Nephron progenitor cell (in vitro differentiated cells): ENCODE results near the gene XRCC4.
A peak's percentile ranks its signal among the peaks of the same experiment; 100 is the strongest.

Source experiments
- DNase-seq: peaks from one replicate; pipeline ENCODE4 v3.0.0; 2021
- H3K27ac Mint-ChIP-seq: 2 replicates; pipeline ENCODE4 v1.8.0; 2021; ENCODE audit warnings: mild to moderate bottlenecking, moderate library complexity, mixed read lengths
- H3K27me3 Mint-ChIP-seq: 2 replicates; pipeline ENCODE4 v1.8.0; 2021; ENCODE audit warnings: mild to moderate bottlenecking, low read depth, mixed read lengths; ENCODE audit not compliant: poor library complexity
- H3K36me3 Mint-ChIP-seq: 2 replicates; pipeline ENCODE4 v1.8.0; 2021; ENCODE audit warnings: low read depth, mixed read lengths
- H3K4me1 Mint-ChIP-seq: 2 replicates; pipeline ENCODE4 v1.8.0; 2021; ENCODE audit warnings: mixed read lengths
- H3K4me3 Mint-ChIP-seq: 2 replicates; pipeline ENCODE4 v1.8.0; 2021; ENCODE audit warnings: mild to moderate bottlenecking, moderate library complexity, mixed read lengths
- H3K9me3 Mint-ChIP-seq: 2 replicates; pipeline ENCODE4 v1.8.0; 2021; ENCODE audit warnings: mild to moderate bottlenecking, moderate library complexity, mixed read lengths
- TF ChIP-seq, protein P1 (sequence below): fragments of 200-600 bp; sonication (generic); IDR thresholded peaks from 2 replicates; pipeline ENCODE4 v1.5.0; 2021; ENCODE audit warnings: antibody characterized with exemption

XRCC4 gene

DNA sequence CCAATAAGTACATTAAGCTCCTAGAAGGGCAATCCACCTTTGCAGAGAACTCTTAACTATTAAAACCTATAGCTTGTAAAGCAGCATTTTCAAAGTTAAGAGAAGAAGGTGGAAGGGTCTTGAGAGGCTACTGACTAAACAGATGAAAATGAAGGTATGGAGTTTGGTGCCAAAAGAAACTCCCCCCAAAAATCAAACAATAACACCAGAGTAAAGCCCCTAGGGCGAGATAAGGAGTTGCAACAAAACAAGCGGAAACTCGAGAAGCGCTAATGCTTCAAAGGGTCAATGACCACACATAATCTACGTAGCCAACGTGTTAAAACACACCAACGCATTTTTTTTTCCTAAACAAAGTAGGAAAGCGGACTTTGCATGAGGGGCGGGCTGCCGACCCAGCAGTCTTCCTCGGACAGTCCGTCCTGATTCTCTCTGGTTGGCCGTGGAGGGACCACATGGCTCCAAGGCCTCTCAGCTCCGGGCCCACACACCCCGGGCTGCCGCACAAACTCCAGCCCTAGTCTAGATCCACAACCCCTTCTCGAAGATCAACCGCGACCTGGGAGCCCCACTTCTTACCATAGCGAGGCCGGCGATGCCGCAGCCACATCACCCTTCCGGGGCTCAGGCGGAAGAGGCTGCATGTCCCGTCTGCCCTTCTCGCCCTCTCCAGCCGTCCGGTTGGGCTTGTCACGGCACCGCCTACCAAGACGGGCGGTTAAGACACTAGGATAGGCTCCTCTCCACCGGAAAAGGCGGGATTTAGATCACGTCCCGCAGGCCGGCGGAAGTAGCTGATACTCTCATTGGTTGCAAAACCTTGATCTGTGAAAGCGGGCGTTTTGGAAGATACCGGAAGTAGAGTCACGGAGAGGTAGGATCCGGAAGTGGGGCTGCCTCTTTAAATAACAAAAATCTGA lies at the start of gene XRCC4, which contains the start of gene TMEM167A:
XRCC4 (plus strand) TSS at position 806 of the 920 bp plus-strand sequence. CDS start 27,373 bp downstream, outside the sequence.
TMEM167A (minus strand) TSS at position 653 of the 920 bp plus-strand sequence; CDS start at position 582, 71 bp downstream.
- Mint-ChIP-seq H3K27ac (peak within 1 kb of the TSS; percentile 99), H3K36me3 (peaks cover 35% of the 10 kb centered on the region), H3K4me1 (peaks cover 32% of the 10 kb centered on the region), H3K4me3 (peak within 1 kb of the TSS; percentile 100), H3K27me3 (no peaks in the 10 kb centered on the region), H3K9me3 (no peaks in the 10 kb centered on the region)
- TF ChIP-seq, protein P1, sequence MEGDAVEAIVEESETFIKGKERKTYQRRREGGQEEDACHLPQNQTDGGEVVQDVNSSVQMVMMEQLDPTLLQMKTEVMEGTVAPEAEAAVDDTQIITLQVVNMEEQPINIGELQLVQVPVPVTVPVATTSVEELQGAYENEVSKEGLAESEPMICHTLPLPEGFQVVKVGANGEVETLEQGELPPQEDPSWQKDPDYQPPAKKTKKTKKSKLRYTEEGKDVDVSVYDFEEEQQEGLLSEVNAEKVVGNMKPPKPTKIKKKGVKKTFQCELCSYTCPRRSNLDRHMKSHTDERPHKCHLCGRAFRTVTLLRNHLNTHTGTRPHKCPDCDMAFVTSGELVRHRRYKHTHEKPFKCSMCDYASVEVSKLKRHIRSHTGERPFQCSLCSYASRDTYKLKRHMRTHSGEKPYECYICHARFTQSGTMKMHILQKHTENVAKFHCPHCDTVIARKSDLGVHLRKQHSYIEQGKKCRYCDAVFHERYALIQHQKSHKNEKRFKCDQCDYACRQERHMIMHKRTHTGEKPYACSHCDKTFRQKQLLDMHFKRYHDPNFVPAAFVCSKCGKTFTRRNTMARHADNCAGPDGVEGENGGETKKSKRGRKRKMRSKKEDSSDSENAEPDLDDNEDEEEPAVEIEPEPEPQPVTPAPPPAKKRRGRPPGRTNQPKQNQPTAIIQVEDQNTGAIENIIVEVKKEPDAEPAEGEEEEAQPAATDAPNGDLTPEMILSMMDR = no peak
- peak; percentile 89 for DNase-seq

DNA sequence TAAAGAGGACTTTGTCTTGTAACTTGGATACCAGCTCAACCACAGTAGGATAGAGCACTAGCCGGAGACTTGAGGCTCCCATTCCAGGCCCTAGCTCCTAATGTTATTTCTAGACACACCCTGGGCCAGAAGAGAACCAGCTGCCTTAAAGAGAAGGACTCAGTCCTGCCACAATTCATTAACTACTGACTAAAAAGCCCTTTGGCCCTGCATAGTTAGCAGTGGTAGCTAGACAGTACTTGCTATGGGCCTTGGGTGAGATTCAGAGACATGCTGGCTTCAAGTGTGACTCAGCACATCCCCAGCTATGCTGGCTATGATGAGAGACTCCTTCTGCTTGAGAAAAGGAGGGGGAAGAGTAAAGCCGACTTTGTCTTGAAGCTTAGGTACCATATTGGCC lies 47.4 kb upstream of the XRCC4 start:
- Mint-ChIP-seq H3K9me3 (no peaks in the 10 kb centered on the region), H3K27me3 (peaks cover 4% of the 10 kb centered on the region), H3K4me3 (no peak overlapping the region), H3K4me1 (peaks cover 31% of the 10 kb centered on the region), H3K36me3 (no peaks in the 10 kb centered on the region), H3K27ac (no peak overlapping the region)
- no peak for DNase-seq
- TF ChIP-seq, protein P1 = no peak

DNA sequence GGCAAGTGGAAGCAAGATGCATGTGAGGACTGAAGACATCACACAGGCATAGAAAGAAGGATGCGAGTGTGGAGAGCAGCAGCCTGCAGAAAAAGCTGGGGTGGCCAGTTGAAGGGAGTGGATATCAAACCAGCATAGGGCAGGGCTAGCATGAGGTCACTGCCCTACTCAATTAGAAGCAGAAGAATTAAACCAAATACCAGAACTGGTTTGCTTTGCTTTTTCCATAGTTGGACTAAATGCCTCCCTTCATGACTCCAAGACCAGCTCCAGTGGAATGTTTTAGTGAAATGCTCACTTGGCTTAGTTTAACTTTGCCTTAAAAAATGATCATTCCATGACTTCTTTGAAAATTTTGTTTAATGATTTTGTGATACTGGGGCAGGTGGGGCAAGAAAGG lies 46.0 kb upstream of the XRCC4 start:
- no peak overlapping the region for H3K4me3 Mint-ChIP-seq
- H3K27me3 Mint-ChIP-seq = peaks cover 7% of the 10 kb centered on the region
- TF ChIP-seq, protein P1 = no peak
- H3K4me1 Mint-ChIP-seq = peaks cover 35% of the 10 kb centered on the region
- H3K36me3 Mint-ChIP-seq = no peaks in the 10 kb centered on the region
- DNase-seq = no peak
- no peak overlapping the region for H3K27ac Mint-ChIP-seq
- H3K9me3 Mint-ChIP-seq = no peaks in the 10 kb centered on the region

DNA sequence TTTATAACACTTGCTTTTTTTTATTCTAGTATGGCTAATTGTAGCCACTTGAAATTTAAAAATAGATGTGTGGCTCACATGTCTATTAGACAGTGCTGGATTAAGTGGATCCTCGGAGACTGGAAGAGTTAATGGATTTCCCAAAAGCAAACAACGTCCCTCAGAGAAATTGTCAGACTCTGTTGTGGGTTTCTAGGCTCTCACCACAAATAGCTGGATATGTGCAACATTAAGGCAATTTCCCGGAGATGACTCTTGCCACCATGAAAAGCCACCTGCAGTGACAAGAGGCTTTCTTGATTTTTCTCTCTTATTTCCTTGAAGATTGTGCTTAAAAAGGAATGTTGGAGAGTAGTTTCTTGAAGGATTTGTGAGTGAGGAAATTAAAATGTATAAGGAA lies 43.3 kb upstream of the XRCC4 start:
- H3K27ac Mint-ChIP-seq = no peak overlapping the region
- peaks cover 40% of the 10 kb centered on the region for H3K4me1 Mint-ChIP-seq
- peaks cover 7% of the 10 kb centered on the region for H3K27me3 Mint-ChIP-seq
- TF ChIP-seq, protein P1 = no peak
- no peaks in the 10 kb centered on the region for H3K9me3 Mint-ChIP-seq
- H3K36me3 Mint-ChIP-seq = no peaks in the 10 kb centered on the region
- DNase-seq = no peak
- no peak overlapping the region for H3K4me3 Mint-ChIP-seq

DNA sequence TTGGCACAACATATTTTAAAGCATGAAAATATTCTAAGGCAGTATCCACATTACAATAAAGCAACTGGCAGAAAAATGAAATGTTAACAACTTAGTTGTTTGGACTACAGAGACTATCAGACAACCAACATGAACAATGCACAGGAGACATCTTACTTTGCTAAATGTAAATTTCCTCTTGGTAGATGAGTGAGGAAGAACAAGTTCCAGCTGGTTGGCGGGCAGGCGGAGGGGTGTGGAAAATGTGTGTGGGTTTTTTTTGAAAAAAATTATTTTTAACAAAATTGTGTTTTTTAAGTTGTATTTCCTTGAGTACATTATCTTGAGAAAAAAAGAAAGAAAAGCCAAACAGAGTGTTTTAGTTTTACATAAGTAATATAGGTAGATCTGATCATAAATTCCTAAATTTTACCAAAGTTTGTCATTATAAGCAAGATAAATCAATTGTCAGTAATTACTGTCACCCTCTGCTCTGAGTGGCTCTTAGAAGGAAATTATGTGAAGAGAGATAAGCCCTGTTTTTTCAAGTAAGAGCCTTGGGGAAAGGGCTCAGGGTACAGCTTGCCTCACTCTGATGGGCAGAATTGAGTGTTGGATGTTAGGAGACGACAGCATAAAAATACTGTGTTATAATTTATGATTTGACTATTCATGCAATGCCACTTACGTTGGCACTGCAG lies 42.7 kb upstream of the XRCC4 start:
- DNase-seq = no peak
- no peak overlapping the region for H3K4me3 Mint-ChIP-seq

More for the DNA sequence above, 42.7 kb upstream of the XRCC4 start:
- H3K36me3 Mint-ChIP-seq = no peaks in the 10 kb centered on the region
- H3K27ac Mint-ChIP-seq = no peak overlapping the region
- H3K9me3 Mint-ChIP-seq = no peaks in the 10 kb centered on the region
- peaks cover 7% of the 10 kb centered on the region for H3K27me3 Mint-ChIP-seq
- H3K4me1 Mint-ChIP-seq = peaks cover 41% of the 10 kb centered on the region
- TF ChIP-seq, protein P1 = no peak
